BE2C (cell line): ENCODE measurements around the gene SEPHS1.

Experiments used
- DNase-seq: peaks from one replicate; pipeline ENCODE4 v3.0.0-alpha.2; 2020
- H3K27me3 ChIP-seq: fragments of 250-450 bp; sonication (Bioruptor Pico); 2 replicates; pipeline ENCODE4 v1.5.1; 2020; ENCODE audit warnings: mild to moderate bottlenecking
- H3K36me3 ChIP-seq: fragments of 250-450 bp; sonication (Bioruptor Pico); 2 replicates; pipeline ENCODE4 v1.5.1; 2020; ENCODE audit warnings: mild to moderate bottlenecking
- H3K4me1 ChIP-seq: fragments of 250-450 bp; sonication (Bioruptor Pico); 2 replicates; pipeline ENCODE4 v1.5.1; 2020
- H3K4me3 ChIP-seq: 2 replicates; pipeline ENCODE4 v1.5.1; 2011; ENCODE audit warnings: low read depth, low read length
- H3K9me3 ChIP-seq: fragments of 250-450 bp; sonication (Bioruptor Pico); 2 replicates; pipeline ENCODE4 v1.5.1; 2020
- TF ChIP-seq, protein P1 (sequence below): IDR thresholded peaks from 2 replicates; pipeline ENCODE4 v1.5.1; 2012; ENCODE audit warnings: mild to moderate bottlenecking, low read depth, low read length

SEPHS1 gene

GRCh38 chr10:13308096-13308495 is 40.0 kb downstream of the SEPHS1 start:
- Histone ChIP-seq H3K36me3 (no peaks in the 10 kb centered on the region), H3K4me3 (no peak overlapping the region), H3K27me3 (no peaks in the 10 kb centered on the region), H3K9me3 (no peaks in the 10 kb centered on the region), H3K4me1 (no peaks in the 10 kb centered on the region)
- no peak for DNase-seq
- TF ChIP-seq, protein P1, sequence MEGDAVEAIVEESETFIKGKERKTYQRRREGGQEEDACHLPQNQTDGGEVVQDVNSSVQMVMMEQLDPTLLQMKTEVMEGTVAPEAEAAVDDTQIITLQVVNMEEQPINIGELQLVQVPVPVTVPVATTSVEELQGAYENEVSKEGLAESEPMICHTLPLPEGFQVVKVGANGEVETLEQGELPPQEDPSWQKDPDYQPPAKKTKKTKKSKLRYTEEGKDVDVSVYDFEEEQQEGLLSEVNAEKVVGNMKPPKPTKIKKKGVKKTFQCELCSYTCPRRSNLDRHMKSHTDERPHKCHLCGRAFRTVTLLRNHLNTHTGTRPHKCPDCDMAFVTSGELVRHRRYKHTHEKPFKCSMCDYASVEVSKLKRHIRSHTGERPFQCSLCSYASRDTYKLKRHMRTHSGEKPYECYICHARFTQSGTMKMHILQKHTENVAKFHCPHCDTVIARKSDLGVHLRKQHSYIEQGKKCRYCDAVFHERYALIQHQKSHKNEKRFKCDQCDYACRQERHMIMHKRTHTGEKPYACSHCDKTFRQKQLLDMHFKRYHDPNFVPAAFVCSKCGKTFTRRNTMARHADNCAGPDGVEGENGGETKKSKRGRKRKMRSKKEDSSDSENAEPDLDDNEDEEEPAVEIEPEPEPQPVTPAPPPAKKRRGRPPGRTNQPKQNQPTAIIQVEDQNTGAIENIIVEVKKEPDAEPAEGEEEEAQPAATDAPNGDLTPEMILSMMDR, result no peak

DNA sequence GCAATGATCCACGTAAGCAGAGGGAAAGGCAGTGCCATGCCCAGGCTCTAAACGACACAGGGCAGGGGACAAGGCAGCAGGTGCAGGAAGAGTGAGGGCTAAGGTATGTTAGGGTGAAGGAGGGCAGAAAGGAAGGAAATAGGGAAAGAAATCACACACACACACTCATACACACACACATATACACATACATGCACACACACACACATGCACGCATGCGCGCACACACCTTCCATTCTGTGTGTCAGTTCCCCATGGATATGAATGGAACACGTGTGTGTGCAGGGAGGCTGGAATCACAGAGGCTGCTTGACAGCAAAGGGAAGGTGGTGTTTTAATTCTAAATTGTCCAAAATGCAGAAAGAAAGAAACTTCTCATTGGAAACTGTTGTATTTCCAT is 42.0 kb downstream of the SEPHS1 start:
- Histone ChIP-seq H3K4me1 (no peaks in the 10 kb centered on the region), H3K36me3 (no peaks in the 10 kb centered on the region), H3K27me3 (no peaks in the 10 kb centered on the region), H3K9me3 (no peaks in the 10 kb centered on the region), H3K4me3 (no peak overlapping the region)
- TF ChIP-seq, protein P1, result no peak
- DNase-seq, result no peak

GRCh38 chr10:13302821-13303555 is 45.1 kb downstream of the SEPHS1 start:
- Histone ChIP-seq H3K4me3 (peak overlapping the region; percentile 78), H3K36me3 (no peaks in the 10 kb centered on the region), H3K27me3 (no peaks in the 10 kb centered on the region), H3K4me1 (no peaks in the 10 kb centered on the region), H3K9me3 (no peaks in the 10 kb centered on the region)
- DNase-seq, result no peak
- TF ChIP-seq, protein P1, result no peak

DNA sequence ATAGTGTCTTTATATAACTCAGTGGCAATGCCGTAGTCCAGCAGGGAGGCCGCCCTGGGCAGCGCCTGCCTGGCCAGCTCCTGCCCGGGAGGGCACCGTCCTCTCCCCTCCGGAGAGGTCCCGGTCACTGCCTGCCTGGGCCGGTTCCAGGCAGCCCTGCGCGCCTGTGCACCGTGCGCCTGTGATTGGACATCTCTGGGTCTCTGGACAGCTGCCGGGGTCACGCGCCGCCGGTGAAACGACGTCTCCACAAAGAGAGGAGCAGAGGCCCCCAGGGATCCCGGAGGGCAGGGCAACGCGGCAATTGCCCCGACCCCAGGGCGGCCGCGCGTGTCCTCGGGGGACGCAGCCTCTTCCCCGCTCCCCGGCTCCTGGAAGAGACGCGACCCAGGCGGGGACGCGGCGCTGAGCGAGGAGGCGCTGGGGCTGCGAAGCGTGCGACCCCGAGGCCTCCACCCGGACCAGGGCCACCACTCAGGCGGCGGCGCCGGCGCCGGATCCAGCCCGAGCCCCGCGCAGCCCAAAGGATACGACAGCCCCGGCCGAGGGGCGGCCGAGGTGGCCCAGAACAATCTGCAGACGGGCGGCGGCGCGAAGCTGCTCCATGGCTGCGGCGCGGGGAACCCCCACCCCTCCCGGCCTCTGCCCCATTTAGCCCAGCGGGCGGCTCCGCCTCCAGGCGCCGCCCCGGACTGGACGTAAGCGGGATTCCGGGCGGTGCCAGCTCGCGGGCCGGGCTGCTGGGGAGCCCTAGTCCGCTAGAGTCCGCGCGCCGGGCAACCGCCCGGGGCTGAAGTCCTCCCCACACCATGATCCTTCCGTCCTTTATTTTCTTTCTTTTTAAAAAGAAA is 48.4 kb downstream of the SEPHS1 start, which contains the start of gene PHYH:
PHYH (minus strand) TSS at position 628 of the 851 bp plus-strand sequence; CDS start at position 606, 22 bp downstream.
- H3K27me3 ChIP-seq, result no peaks in the 10 kb centered on the region
- peak within 1 kb of the TSS; percentile 66 for H3K4me3 ChIP-seq
- TF ChIP-seq, protein P1, result no peak
- H3K9me3 ChIP-seq, result no peaks in the 10 kb centered on the region
- DNase-seq, result peak; percentile 85
- no peaks in the 10 kb centered on the region for H3K36me3 ChIP-seq
- no peaks in the 10 kb centered on the region for H3K4me1 ChIP-seq

DNA sequence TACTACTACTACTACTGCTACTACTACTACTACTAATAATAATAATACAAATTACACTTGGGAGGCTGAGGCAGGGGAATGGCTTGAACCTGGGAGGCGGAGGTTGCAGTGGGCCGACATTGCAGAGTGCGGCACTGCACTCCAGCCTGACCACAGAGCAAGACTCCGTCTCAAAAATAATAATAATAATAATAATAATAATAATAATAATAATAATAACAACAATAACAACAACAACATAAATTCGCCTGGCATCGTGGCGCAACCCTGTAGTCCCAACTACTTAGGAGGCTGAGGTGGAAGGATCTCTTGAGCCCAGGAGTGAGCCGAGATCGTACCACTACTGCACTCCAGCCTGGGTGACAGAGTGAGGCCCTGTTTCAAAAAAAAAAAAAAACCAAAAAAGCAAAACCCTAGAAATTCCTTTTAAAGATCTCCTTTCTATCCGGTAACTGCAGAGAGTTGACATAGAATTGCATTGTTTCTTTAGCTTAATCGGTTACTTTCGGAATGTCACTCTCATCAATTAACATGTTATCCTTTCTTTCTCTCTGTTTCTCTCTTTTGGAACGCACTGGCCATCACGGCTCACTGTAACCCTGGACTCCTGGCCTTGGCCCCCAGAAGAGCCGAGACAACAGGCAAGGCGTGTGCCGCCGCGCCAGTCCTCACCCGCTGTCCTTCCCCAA is 49.2 kb downstream of the SEPHS1 start:
- Histone ChIP-seq H3K36me3 (no peaks in the 10 kb centered on the region), H3K4me3 (peak overlapping the region; percentile 66), H3K9me3 (no peaks in the 10 kb centered on the region), H3K4me1 (no peaks in the 10 kb centered on the region), H3K27me3 (no peaks in the 10 kb centered on the region)
- no peak for DNase-seq
- TF ChIP-seq, protein P1, result no peak
